NCI-H1417 treated with DMSO at 0.1 percent for 48 hours (cell line): ENCODE data around the gene CPNE9.
A peak's percentile ranks its signal among the peaks of the same experiment; 100 is the strongest.
"Not testable (repeated sequence)": the region's sequence is repeated elsewhere in the genome, so short reads cannot be mapped to it uniquely, and the experiment has no call there.

Experiments
- DNase-seq: peaks from one replicate; lab custom pipeline; 2025; lab: John Stamatoyannopoulos, UW

CPNE9 gene

GRCh38 chr3:9748031-9748430 is 44.4 kb downstream of the CPNE9 start:
- DNase-seq: no peak

- no peak for DNase-seq
Observed at GRCh38 chr3:9749296-9749644, 45.6 kb downstream of the CPNE9 start.

- DNase-seq: peak; percentile 80
Observed at GRCh38 chr3:9749645-9750555, 46.3 kb downstream of the CPNE9 start, which contains the start of gene OGG1. OGG1 (plus strand) TSS chr3:9749952; CDS start chr3:9750287, 335 bp downstream.

- DNase-seq: no peak
Observed at GRCh38 chr3:9750556-9751411, 47.2 kb downstream of the CPNE9 start.

- DNase-seq: no peak
Observed at GRCh38 chr3:9754678-9755077, 51.0 kb downstream of the CPNE9 start.

GRCh38 chr3:9757427-9757826 is 53.8 kb downstream of the CPNE9 start:
- DNase-seq: no peak

GRCh38 chr3:9760779-9761505 is 57.3 kb downstream of the CPNE9 start:
- DNase-seq: no peak

GRCh38 chr3:9761919-9762318 is 58.3 kb downstream of the CPNE9 start:
- DNase-seq: no peak

GRCh38 chr3:9762871-9763270 is 59.2 kb downstream of the CPNE9 start:
- DNase-seq: no peak

- DNase-seq: no peak
Observed at GRCh38 chr3:9765865-9766264, 62.2 kb downstream of the CPNE9 start.

- DNase-seq: no peak
Observed at GRCh38 chr3:9767418-9767817, 63.8 kb downstream of the CPNE9 start.

- DNase-seq: no peak
Observed at GRCh38 chr3:9768141-9768775, 64.6 kb downstream of the CPNE9 start.

- no peak for DNase-seq
Observed at GRCh38 chr3:9769012-9769411, 65.4 kb downstream of the CPNE9 start.

- no peak for DNase-seq
Observed at GRCh38 chr3:9769426-9770275, 66.0 kb downstream of the CPNE9 start, which contains the start of gene CAMK1. CAMK1 (minus strand) TSS chr3:9769947; CDS start chr3:9767749, 2,198 bp downstream.

- DNase-seq: no peak
Observed at GRCh38 chr3:9770276-9770812, 66.7 kb downstream of the CPNE9 start.

- DNase-seq: not testable (repeated sequence)
Observed at GRCh38 chr3:9771007-9771406, 67.4 kb downstream of the CPNE9 start.

GRCh38 chr3:9776896-9777693 is 73.5 kb downstream of the CPNE9 start:
- DNase-seq: no peak

- no peak for DNase-seq
Observed at GRCh38 chr3:9777694-9778021, 74.0 kb downstream of the CPNE9 start.
